ENCODE results near the gene ARID3A. TPM values are rescaled to one million over a fixed set of nuclear protein-coding genes. Genes with fewer than 3 reads are reported as not detected.

Gene ARID3A
- total and polyA plus RNA-seq, 2 donors (not counting 3 experiments of a cell fraction or from before 2014, with no cell fraction given) = 5.4 to 13.2 TPM

- intact Hi-C loops (cut with micrococcal nuclease) = loop anchor here (1.0 kb wide), 1 partner anchor 37 kb away; the partner anchor contains the start of genes RNU6-2 and TMEM259
- DNase-seq (ENCODE audit: low read depth, low spot score) = peak; percentile 85
- POLR2A ChIA-PET = interaction anchor here (0.5 to 1.7 kb wide), 6 partner anchors 61 to 284 kb away, joined by 3 to 6 read pairs (median 4); partner anchors contain the start of gene CIRBP
These were observed 58.5 kb downstream of the ARID3A start, which contains the start of gene WDR18 for GRCh38 chr19:984165-984967. Gene WDR18 (plus strand): TSS chr19:984345. CDS start chr19:984354, 9 bp downstream.

More at GRCh38 chr19:984165-984967, 58.5 kb downstream of the ARID3A start, which contains the start of gene WDR18:
- H3K9ac ChIP-seq (replicated peaks; ENCODE audit: extremely low read depth, insufficient read depth, low read length) = peak within 1 kb of the TSS; percentile 68
- H3K27ac ChIP-seq (ENCODE audit: insufficient read depth, low read depth, low read length) = peak within 1 kb of the TSS; percentile 79
- no peak for TF ChIP-seq JUN (IDR thresholded peaks at IDR 0.05; ENCODE audit: borderline replicate concordance, insufficient read depth, insufficient read length, low read depth)
- peak; percentile 56 for TF ChIP-seq MAX (IDR thresholded peaks at IDR 0.05; ENCODE audit: insufficient read depth, insufficient read length)
- no peak for TF ChIP-seq EZH2 (IDR thresholded peaks at IDR 0.05; ENCODE audit: borderline replicate concordance, low read depth, low read length, severe bottlenecking)
- TF ChIP-seq FOS (IDR thresholded peaks at IDR 0.05; ENCODE audit: borderline replicate concordance, insufficient read depth, low read length) = no peak
- no peak for TF ChIP-seq GATA2 (IDR thresholded peaks at IDR 0.05; ENCODE audit: insufficient read depth, insufficient read length, low read depth, low read length)
- peak; percentile 71 for TF ChIP-seq MYC (IDR thresholded peaks at IDR 0.05; ENCODE audit: low read depth, low read length)
- peak in 1 of 2 donors; percentile 19 for TF ChIP-seq CTCF (IDR thresholded peaks at IDR 0.05; ENCODE audit: extremely low read depth in 1 of 2, insufficient read depth in 1 of 2, low read depth in 1 of 2, low read length in 2 of 2)
- TF ChIP-seq POLR2AphosphoS5 (IDR thresholded peaks at IDR 0.05; ENCODE audit: insufficient read depth, low read depth, low read length) = peak; percentile 80
- peak; percentile 67 for TF ChIP-seq POLR2A (IDR thresholded peaks at IDR 0.05; ENCODE audit: low read depth, low read length)
- peaks cover 11% of the 10 kb centered on the region for H3K4me1 ChIP-seq (ENCODE audit: control insufficient read depth, extremely low read depth, insufficient read depth, low read length)
- CTCF ChIA-PET = interaction anchor here (0.7 to 2.3 kb wide), 19 partner anchors 8 to 260 kb away, joined by 3 to 46 read pairs (median 3); no protein-coding TSS in a partner anchor
- dilution Hi-C loops (cut with MboI; ENCODE audit: extremely low pct_ligation_motif_present, low sequenced_read_pairs) = no loop called here
- BruUV-seq (replicated peaks) = no TSS peak
- H3K4me3 ChIP-seq (replicated peaks in 1 of 3; ENCODE audit: insufficient read depth in 1 of 3, low read depth in 1 of 3, low read length in 3 of 3) = peak within 1 kb of the TSS; percentile 79 to 95 (median 83)
- H2AFZ ChIP-seq (ENCODE audit: low read depth, low read length) = peak within 1 kb of the TSS; percentile 85
- no peaks in the 10 kb centered on the region for H3K9me1 ChIP-seq (replicated peaks; ENCODE audit: control insufficient read depth, extremely low read depth, insufficient read depth, low read length)
- H3K27me3 ChIP-seq (ENCODE audit: control insufficient read depth in 2 of 2, insufficient read depth in 2 of 2, low read length in 2 of 2) = no peaks in the 10 kb centered on the region
- peak; percentile 88 for FAIRE-seq
- peaks cover 9% of the 10 kb centered on the region for H3K79me2 ChIP-seq (ENCODE audit: control insufficient read depth, insufficient read depth, low read length)
- no peaks in the 10 kb centered on the region for H4K20me1 ChIP-seq (replicated peaks; ENCODE audit: control insufficient read depth, extremely low read depth, insufficient read depth, low read length)
- peaks cover 0 to 10% of the 10 kb centered on the region in 2 experiments for H3K36me3 ChIP-seq (ENCODE audit: control insufficient read depth in 2 of 2, extremely low read depth in 1 of 2, insufficient read depth in 2 of 2, low read length in 2 of 2)
- no peaks in the 10 kb centered on the region for H3K9me3 ChIP-seq (replicated peaks; ENCODE audit: control insufficient read depth, insufficient read depth, low read length)
- peak within 1 kb of the TSS; percentile 82 for H3K4me2 ChIP-seq (ENCODE audit: insufficient read depth, low read length)
